OCI-LY7 (cell line): ENCODE data around the gene PRKAA1. TPM values are rescaled to one million over a fixed set of nuclear protein-coding genes. Genes with fewer than 3 reads are reported as not detected.
A peak's percentile ranks its signal among the peaks of the same experiment; 100 is the strongest.

ENCODE experiments used
- BruUV-seq: library from RNA; stranded (reverse); fragments of 400-500 nt; replicated peaks from 2 replicates; lab custom pipeline; 2021; lab: Mats Ljungman, UMichigan
- CTCF ChIA-PET: fragments of 300-600 bp; sonication (Branson Sonifier 250); formaldehyde crosslinking; loops from one replicate; lab custom pipeline; 2022; ENCODE audit warnings: antibody characterized with exemption; ENCODE audit not compliant: unreplicated experiment; lab: Charles Lee
- POLR2A ChIA-PET: fragments of 300-600 bp; sonication (Branson Sonifier 250); formaldehyde crosslinking; loops from one replicate; lab custom pipeline; 2022; ENCODE audit warnings: antibody characterized with exemption; lab: Charles Lee
- DNase-seq: peaks from one replicate; pipeline ENCODE4 v3.0.0-alpha.2; 2015; ENCODE audit warnings: low spot score
- H2AFZ ChIP-seq: fragments of 200-600 bp; sonication (generic), shearing (Covaris generic); 2 replicates; pipeline ENCODE4 v1.6.1; 2014; ENCODE audit warnings: mild to moderate bottlenecking, antibody characterized with exemption, low read length, moderate library complexity
- H3K27ac ChIP-seq: fragments of 200-600 bp; sonication (generic); 2 replicates; pipeline ENCODE4 v1.5.1; 2014; ENCODE audit warnings: mixed run types, low read depth, mild to moderate bottlenecking, moderate library complexity, low read length, inconsistent platforms; ENCODE audit not compliant: poor library complexity, severe bottlenecking
- H3K36me3 ChIP-seq: fragments of 200-600 bp; sonication (generic); 2 replicates; pipeline ENCODE4 v1.6.1; 2014; ENCODE audit warnings: mild to moderate bottlenecking, antibody characterized with exemption, low read length, moderate library complexity, mixed read lengths; ENCODE audit not compliant: insufficient read depth
- H3K4me1 ChIP-seq: fragments of 200-600 bp; sonication (generic); 2 replicates; pipeline ENCODE4 v1.5.1; 2014; ENCODE audit warnings: mild to moderate bottlenecking, low read length; ENCODE audit not compliant: insufficient read depth, poor library complexity, severe bottlenecking
- H3K4me2 ChIP-seq: fragments of 200-600 bp; sonication (generic); 2 replicates; pipeline ENCODE4 v1.6.1; 2014; ENCODE audit warnings: mild to moderate bottlenecking, low read length
- H3K4me3 ChIP-seq: fragments of 200-600 bp; sonication (generic); 2 replicates; pipeline ENCODE4 v1.5.1; 2014; ENCODE audit warnings: mild to moderate bottlenecking, low read depth, low read length; ENCODE audit not compliant: poor library complexity, severe bottlenecking
- H3K79me2 ChIP-seq: fragments of 200-600 bp; sonication (generic); 2 replicates; pipeline ENCODE4 v1.6.1; 2016; ENCODE audit warnings: low read depth, mild to moderate bottlenecking, low read length, moderate library complexity, mixed read lengths; ENCODE audit not compliant: insufficient read depth
- H3K9me2 ChIP-seq: fragments of 200-600 bp; sonication (generic); 2 replicates; pipeline ENCODE4 v1.6.1; 2016; ENCODE audit warnings: mild to moderate bottlenecking, low read length, mixed read lengths; ENCODE audit not compliant: insufficient read depth
- H3K9me3 ChIP-seq: fragments of 200-600 bp; sonication (generic); 2 replicates; pipeline ENCODE4 v1.6.1; 2014; ENCODE audit warnings: mild to moderate bottlenecking, mixed run types, low read length, mixed read lengths
- H4K20me1 ChIP-seq: fragments of 200-600 bp; sonication (generic); 2 replicates; pipeline ENCODE4 v1.6.1; 2014; ENCODE audit warnings: mild to moderate bottlenecking, antibody characterized with exemption, low read length, moderate library complexity, mixed read lengths; ENCODE audit not compliant: insufficient read depth
- EZH2phosphoT487 ChIP-seq: fragments of 200-600 bp; sonication (generic); IDR thresholded peaks from 2 replicates; pipeline ENCODE4 v1.6.1; 2018; ENCODE audit warnings: low read depth, borderline replicate concordance, mild to moderate bottlenecking, mixed run types, antibody characterized with exemption, low read length, moderate library complexity, mixed read lengths
- intact Hi-C: fragments of 100-400 bp; cut with micrococcal nuclease; formaldehyde crosslinking; loops from one replicate; pipeline ENCODE4 v1.10.0; 2022; ENCODE audit not compliant: unreplicated experiment
- total RNA-seq, 2 experiments: library from RNA; depleted of rRNA in 1 of 2; stranded (reverse); fragments of >200 nt in 1 of 2; shearing (Covaris generic) in 1 of 2; gene quantifications; 2 replicates each; pipeline ENCODE4 v1.2.3, GENCODE V29; 2014 to 2022
- TF ChIP-seq, protein P1 (sequence below): fragments of 200-600 bp; sonication (generic); conservative IDR thresholded peaks from 2 replicates; pipeline ENCODE4 v1.5.1; 2014; ENCODE audit warnings: mild to moderate bottlenecking, antibody characterized with exemption, low read length, moderate library complexity, mixed read lengths

PRKAA1 gene
- total RNA-seq, 2 experiments from 2014 or later = 30.0 to 47.5 TPM

DNA sequence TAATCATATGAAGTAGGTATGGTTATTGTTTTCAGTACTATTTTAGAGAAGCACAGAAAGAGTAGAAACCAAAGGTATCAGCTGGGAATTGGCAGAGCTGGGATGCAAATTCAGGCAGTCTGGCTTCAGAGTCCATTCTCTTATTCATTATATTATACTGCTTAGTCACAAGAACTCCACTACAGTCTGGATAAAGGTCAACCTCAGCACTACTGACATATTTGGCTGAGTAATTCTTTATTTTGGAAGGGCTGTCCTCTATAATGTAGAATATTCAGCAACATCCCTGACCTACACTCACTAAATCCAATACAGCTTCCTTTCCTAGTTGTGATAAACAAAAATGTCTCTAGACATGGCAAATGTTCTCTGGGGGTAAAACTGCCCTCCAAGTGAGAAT, 80.9 kb downstream of the PRKAA1 start:
- POLR2A ChIA-PET = interaction anchor here (0.6 kb wide), 1 partner anchor 49 kb away, joined by 3 read pairs; no protein-coding TSS in a partner anchor
- no peak overlapping the region for H3K27ac ChIP-seq
- CTCF ChIA-PET = no interaction called here
- no peak overlapping the region for H3K4me3 ChIP-seq
- H4K20me1 ChIP-seq = no peaks in the 10 kb centered on the region
- no peaks in the 10 kb centered on the region for H3K79me2 ChIP-seq
- peaks cover 20% of the 10 kb centered on the region for H3K36me3 ChIP-seq
- no peaks in the 10 kb centered on the region for H3K4me1 ChIP-seq
- H3K4me2 ChIP-seq = no peak overlapping the region
- H3K9me3 ChIP-seq = peaks cover 4% of the 10 kb centered on the region; the same call in 1 of the 2 replicates
- no peak for DNase-seq
- no TSS peak for BruUV-seq
- no peaks in the 10 kb centered on the region for H3K9me2 ChIP-seq
- intact Hi-C loops = no loop called here
- H2AFZ ChIP-seq = no peak overlapping the region
- TF ChIP-seq EZH2phosphoT487 = no peak
- TF ChIP-seq, protein P1, sequence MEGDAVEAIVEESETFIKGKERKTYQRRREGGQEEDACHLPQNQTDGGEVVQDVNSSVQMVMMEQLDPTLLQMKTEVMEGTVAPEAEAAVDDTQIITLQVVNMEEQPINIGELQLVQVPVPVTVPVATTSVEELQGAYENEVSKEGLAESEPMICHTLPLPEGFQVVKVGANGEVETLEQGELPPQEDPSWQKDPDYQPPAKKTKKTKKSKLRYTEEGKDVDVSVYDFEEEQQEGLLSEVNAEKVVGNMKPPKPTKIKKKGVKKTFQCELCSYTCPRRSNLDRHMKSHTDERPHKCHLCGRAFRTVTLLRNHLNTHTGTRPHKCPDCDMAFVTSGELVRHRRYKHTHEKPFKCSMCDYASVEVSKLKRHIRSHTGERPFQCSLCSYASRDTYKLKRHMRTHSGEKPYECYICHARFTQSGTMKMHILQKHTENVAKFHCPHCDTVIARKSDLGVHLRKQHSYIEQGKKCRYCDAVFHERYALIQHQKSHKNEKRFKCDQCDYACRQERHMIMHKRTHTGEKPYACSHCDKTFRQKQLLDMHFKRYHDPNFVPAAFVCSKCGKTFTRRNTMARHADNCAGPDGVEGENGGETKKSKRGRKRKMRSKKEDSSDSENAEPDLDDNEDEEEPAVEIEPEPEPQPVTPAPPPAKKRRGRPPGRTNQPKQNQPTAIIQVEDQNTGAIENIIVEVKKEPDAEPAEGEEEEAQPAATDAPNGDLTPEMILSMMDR = no peak

DNA sequence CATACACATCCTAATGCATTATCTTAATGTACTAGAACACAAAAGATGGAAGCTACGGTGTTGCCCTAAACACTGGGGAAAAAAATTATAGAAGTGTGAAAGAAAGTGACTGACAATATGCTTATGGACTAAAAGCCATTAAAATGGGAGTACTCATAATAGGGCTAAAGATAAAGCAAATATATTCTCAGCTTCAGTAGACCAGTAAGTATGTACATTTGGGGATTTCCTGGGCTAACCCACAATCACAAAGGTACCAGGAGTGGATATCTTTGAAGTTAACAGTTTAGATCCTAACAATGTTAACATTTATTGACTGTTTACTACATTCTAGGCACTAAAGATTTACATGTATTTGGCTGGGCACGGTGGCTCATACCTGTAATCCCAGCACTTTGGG, 81.6 kb downstream of the PRKAA1 start:
- Histone ChIP-seq H3K4me2 (no peak overlapping the region), H3K9me3 (peaks cover 4% of the 10 kb centered on the region; the same call in 1 of the 2 replicates), H3K36me3 (peaks cover 16% of the 10 kb centered on the region), H3K9me2 (no peaks in the 10 kb centered on the region), H4K20me1 (no peaks in the 10 kb centered on the region), H3K4me3 (no peak overlapping the region), H2AFZ (no peak overlapping the region), H3K79me2 (no peaks in the 10 kb centered on the region), H3K4me1 (no peaks in the 10 kb centered on the region), H3K27ac (no peak overlapping the region)
- DNase-seq = no peak
- CTCF ChIA-PET = no interaction called here
- POLR2A ChIA-PET = interaction anchor here (0.5 kb wide), 1 partner anchor 52 kb away, joined by 4 read pairs; no protein-coding TSS in a partner anchor
- intact Hi-C loops = no loop called here
- TF ChIP-seq, protein P1 = no peak
- no peak for TF ChIP-seq EZH2phosphoT487
- no TSS peak for BruUV-seq

DNA sequence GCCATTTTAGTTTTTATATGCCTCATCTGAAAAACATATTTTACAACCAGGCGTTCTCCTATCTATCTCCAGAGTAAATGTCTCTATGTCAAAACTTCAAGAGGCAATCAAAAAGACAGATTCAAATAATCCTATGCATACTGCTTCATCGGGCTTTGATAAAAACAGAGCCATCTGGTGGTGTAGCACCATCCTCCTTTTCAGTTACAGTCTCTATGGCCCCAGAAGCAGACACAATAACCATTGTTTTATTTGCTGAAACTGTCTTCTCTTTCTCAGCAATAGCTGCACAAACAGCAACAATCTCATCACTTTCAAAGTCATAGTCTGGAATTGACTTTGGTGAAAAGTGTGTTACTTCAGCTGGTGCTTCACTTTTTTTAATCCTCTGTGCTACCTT, 82.2 kb downstream of the PRKAA1 start:
- Histone ChIP-seq H3K36me3 (peaks cover 10% of the 10 kb centered on the region; the same call in 1 of the 2 replicates), H4K20me1 (no peaks in the 10 kb centered on the region), H3K4me2 (no peak overlapping the region), H3K4me3 (no peak overlapping the region), H3K9me2 (no peaks in the 10 kb centered on the region), H3K4me1 (no peaks in the 10 kb centered on the region), H3K9me3 (no peaks in the 10 kb centered on the region; the same call in 1 of the 2 replicates), H3K27ac (no peak overlapping the region), H2AFZ (no peak overlapping the region), H3K79me2 (no peaks in the 10 kb centered on the region)
- CTCF ChIA-PET = no interaction called here
- BruUV-seq = no TSS peak
- no peak for DNase-seq
- TF ChIP-seq, protein P1 = peak; percentile 53
- no peak for TF ChIP-seq EZH2phosphoT487
- POLR2A ChIA-PET = interaction anchor here (0.7 kb wide), 1 partner anchor 28 kb away, joined by 3 read pairs; no protein-coding TSS in a partner anchor
- intact Hi-C loops = no loop called here
